Effector memory CD8-positive, alpha-beta T cell (primary cell): Measurements from ENCODE around the gene ITGAD.

ENCODE experiments used
- ATAC-seq: fragments of 150-1000 bp; cut with Tn5 transposase; replicated peaks from 2 replicates; pipeline ENCODE4 v1.10.0; 2021; ENCODE audit warnings: mild to moderate bottlenecking, moderate library complexity
- DNase-seq, 3 experiments: peaks; one replicate each; pipeline ENCODE4 v3.0.0; 2021
- H3K27ac Mint-ChIP-seq, 2 donors: one replicate each; pipeline ENCODE4 v1.8.0; 2022; ENCODE audit warnings: mild to moderate bottlenecking in 2 of 2, mixed read lengths in 2 of 2, moderate library complexity in 2 of 2
- H3K27me3 Mint-ChIP-seq, 2 donors: one replicate each; pipeline ENCODE4 v1.8.0; 2022; ENCODE audit warnings: mixed read lengths in 2 of 2
- H3K36me3 Mint-ChIP-seq: one replicate; pipeline ENCODE4 v1.8.0; 2022; ENCODE audit warnings: mild to moderate bottlenecking, moderate library complexity, mixed read lengths; ENCODE audit not compliant: insufficient read depth
- H3K4me1 Mint-ChIP-seq, 2 donors: one replicate each; pipeline ENCODE4 v1.8.0; 2022; ENCODE audit warnings: low read depth in 2 of 2, mixed read lengths in 2 of 2
- H3K4me3 Mint-ChIP-seq, 2 donors: one replicate each; pipeline ENCODE4 v1.8.0; 2022; ENCODE audit warnings: mild to moderate bottlenecking in 2 of 2, mixed read lengths in 2 of 2, moderate library complexity in 2 of 2
- H3K9me3 Mint-ChIP-seq, 2 donors: one replicate each; pipeline ENCODE4 v1.8.0; 2022; ENCODE audit warnings: mixed read lengths in 2 of 2

The ITGAD gene

GRCh38 chr16:31466381-31466841, 73.3 kb downstream of the ITGAD start:
- H3K4me3 Mint-ChIP-seq: no peak overlapping the region
- DNase-seq (no peak), ATAC-seq (no peak)
- H3K36me3 Mint-ChIP-seq: peaks cover 31% of the 10 kb centered on the region
- H3K27ac Mint-ChIP-seq: peak overlapping the region in 1 of 2 donors; percentile 67
- H3K27me3 Mint-ChIP-seq: peaks cover 5 to 8% of the 10 kb centered on the region in 2 donors
- no peaks in the 10 kb centered on the region for H3K9me3 Mint-ChIP-seq
- peaks cover 2 to 11% of the 10 kb centered on the region in 2 donors for H3K4me1 Mint-ChIP-seq

DNA sequence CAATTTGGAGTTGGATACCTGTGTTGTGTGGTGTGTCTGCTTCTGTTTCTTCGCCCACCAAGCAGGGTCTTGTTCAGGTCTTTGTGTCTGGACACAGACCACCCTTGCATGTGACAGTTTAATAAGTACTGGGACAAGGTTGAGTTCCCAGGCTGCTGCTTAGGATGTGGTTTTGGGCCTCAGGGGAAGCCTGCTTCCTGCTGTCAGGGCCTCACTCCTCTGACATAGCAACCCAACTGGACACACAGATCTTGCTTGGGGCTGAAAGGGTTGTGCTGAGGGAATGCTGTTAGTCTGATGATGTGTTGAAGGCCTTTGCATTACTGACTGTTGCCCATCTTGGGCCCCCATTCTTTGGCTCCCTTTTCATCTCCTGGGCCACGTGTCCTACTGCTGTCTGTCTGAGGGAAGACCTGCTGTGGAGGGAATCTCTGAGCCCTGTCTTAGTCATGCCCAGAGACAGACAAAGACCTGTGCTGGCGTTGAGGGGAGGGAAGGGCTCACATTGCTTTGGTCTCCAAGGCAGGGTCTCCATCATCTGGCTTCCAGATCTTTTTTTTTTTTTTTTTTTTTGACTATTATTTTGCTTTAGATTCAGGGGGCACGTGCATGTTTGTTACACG, 74.1 kb downstream of the ITGAD start:
- Mint-ChIP-seq H3K27me3 (peaks cover 7 to 14% of the 10 kb centered on the region in 2 donors), H3K4me1 (peaks cover 2 to 9% of the 10 kb centered on the region in 2 donors), H3K36me3 (peaks cover 28% of the 10 kb centered on the region), H3K27ac (peak overlapping the region; percentile 16 to 67), H3K4me3 (peak overlapping the region in 1 of 2 donors; percentile 29), H3K9me3 (no peaks in the 10 kb centered on the region)
- ATAC-seq: no peak
- DNase-seq: no peak

DNA sequence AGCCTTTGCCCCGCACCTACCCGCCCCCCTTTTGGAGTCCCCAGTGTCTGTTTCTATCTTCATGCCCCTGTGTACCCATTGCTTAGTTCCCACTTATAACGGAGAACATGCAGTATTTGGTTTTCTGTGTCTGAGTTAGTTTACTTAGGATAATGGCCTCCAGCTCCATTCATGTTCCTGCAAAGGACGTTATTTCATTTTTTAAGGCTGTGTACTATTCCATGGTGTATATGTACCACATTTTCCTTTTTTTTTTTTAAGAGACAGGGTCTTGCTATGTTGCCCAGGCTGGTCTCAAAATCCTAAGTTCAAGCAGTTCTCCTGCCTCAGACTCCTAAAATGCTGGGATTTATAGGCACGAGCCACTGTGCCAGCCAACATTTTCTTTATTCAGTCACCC, 74.7 kb downstream of the ITGAD start:
- Mint-ChIP-seq H3K4me1 (peaks cover 6 to 13% of the 10 kb centered on the region in 2 donors), H3K27ac (peak overlapping the region; percentile 16 to 67), H3K27me3 (peaks cover 13 to 20% of the 10 kb centered on the region in 2 donors), H3K9me3 (no peaks in the 10 kb centered on the region), H3K36me3 (peaks cover 24% of the 10 kb centered on the region), H3K4me3 (peak overlapping the region in 1 of 2 donors; percentile 29)
- DNase-seq (no peak), ATAC-seq (no peak)

GRCh38 chr16:31470615-31471014, 77.5 kb downstream of the ITGAD start:
- no peak overlapping the region for H3K27ac Mint-ChIP-seq
- DNase-seq: no peak
- H3K27me3 Mint-ChIP-seq: peaks cover 22 to 29% of the 10 kb centered on the region in 2 donors
- no peaks in the 10 kb centered on the region for H3K9me3 Mint-ChIP-seq
- no peak overlapping the region for H3K4me3 Mint-ChIP-seq
- ATAC-seq: no peak
- H3K36me3 Mint-ChIP-seq: peaks cover 11% of the 10 kb centered on the region
- peaks cover 6 to 13% of the 10 kb centered on the region in 2 donors for H3K4me1 Mint-ChIP-seq

- DNase-seq (no peak), ATAC-seq (no peak)
- H3K27me3 Mint-ChIP-seq: peaks cover 22 to 29% of the 10 kb centered on the region in 2 donors
- no peak overlapping the region for H3K27ac Mint-ChIP-seq
- H3K4me1 Mint-ChIP-seq: peaks cover 10 to 17% of the 10 kb centered on the region in 2 donors
- no peaks in the 10 kb centered on the region for H3K9me3 Mint-ChIP-seq
- H3K4me3 Mint-ChIP-seq: peak overlapping the region in 1 of 2 donors; percentile 24
- H3K36me3 Mint-ChIP-seq: peaks cover 9% of the 10 kb centered on the region
These were observed 78.2 kb downstream of the ITGAD start for GRCh38 chr16:31471241-31471874.

DNA sequence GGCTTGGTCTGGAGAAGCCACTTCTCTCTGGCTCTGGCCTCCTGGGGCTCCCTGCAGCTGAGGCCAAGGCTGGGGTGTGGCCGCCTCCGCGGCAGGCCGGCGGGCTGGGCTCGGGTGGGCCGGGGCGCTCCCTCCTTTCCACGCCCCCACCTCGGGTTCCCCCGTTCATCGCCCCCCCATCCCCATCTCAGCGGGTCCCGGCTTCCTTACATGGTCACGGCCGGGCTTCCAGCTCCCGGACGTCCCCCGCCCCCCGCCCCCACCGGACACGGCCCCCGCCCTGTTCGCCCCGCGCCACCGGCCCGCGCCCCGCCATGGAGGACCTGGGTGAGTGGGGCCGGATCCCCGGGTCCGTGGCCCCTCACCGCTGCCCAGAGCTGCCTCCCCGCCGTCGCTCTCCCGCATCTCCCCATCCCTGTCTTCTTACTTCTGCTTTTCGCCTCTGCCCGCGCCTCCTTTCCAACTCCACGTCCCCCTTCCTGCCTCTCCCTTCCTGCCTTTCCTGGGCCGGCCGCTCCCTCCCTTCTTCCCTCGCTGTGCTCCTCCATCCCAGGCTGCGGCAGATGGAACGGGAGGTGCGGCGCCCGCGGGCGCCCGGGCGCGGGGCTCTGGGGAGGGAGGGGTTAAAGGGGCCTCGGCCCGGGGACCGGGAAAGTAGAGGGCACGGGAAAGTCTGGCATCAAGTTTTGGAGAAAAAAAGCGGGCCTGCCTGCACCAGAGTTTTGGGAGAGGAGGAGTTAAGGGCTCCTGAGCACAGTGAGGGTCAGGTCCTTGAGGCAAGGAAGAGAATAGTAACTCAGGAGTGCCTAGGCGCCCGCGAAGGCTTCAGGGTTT, 79.0 kb downstream of the ITGAD start, which contains the start of gene TGFB1I1:
TSS of gene TGFB1I1 (plus strand) at position 278 of the 834 bp plus-strand sequence. CDS start at position 315, 37 bp downstream.
- Mint-ChIP-seq H3K36me3 (peaks cover 14% of the 10 kb centered on the region), H3K9me3 (no peaks in the 10 kb centered on the region), H3K4me1 (peaks cover 14 to 18% of the 10 kb centered on the region in 2 donors), H3K27me3 (peaks cover 22 to 29% of the 10 kb centered on the region in 2 donors), H3K4me3 (peak within 1 kb of the TSS; percentile 53 to 65), H3K27ac (no peak within 1 kb of the TSS)
- DNase-seq (no peak), ATAC-seq (no peak)

DNA sequence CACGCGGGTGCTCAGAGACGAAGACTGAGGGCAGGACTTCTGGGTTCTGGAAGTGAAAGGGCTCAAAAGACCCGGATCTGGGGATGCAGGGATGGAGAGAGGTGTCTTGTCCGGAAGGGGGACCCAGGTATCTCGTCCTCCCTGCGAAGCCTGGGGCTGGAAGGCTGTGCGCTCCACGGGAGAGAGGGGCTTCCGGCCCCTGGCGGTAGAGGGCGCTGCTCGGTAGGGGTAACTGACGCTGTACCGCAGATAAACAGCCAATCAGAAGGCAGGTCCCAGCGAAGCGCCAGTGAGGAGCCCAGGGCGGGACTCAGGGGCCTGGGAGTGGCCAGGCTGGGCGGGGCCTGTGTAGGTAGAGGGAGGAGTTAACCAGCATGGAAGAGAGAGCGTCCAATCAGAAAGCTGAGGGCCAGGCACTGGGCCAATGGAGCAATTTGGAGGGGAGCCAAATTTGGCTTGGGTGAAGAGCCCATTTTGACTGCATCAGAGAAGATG, 79.6 kb downstream of the ITGAD start:
- H3K4me1 Mint-ChIP-seq: peaks cover 13 to 18% of the 10 kb centered on the region in 2 donors
- no peak for ATAC-seq

DNA sequence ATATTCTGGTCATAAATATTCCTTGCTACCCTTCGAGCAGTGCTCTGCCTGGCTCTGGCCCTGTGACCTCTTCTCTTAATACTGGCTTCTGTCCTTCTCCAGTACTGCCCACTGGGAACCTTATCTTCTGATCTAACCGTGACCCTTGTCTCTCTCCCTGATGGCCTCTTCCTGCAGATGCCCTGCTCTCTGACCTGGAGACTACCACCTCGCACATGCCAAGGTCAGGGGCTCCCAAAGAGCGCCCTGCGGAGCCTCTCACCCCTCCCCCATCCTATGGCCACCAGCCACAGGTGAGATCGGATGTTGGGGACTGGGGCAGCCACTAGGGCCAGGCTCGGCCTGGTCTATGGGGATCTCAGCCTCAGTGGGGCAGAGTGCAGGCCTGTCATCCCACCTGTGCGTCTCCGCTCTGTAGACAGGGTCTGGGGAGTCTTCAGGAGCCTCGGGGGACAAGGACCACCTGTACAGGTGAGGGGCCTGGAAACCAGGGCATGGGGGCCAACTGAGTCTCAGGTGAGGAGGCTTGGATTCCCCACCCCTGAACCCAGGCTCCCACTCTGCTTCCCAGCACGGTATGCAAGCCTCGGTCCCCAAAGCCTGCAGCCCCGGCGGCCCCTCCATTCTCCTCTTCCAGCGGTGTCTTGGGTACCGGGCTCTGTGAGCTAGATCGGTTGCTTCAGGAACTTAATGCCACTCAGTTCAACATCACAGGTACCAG, 80.3 kb downstream of the ITGAD start:
- H3K27ac Mint-ChIP-seq: no peak overlapping the region
- no peak for DNase-seq

More for the DNA sequence above, 79.6 kb downstream of the ITGAD start:
- Mint-ChIP-seq H3K36me3 (peaks cover 11% of the 10 kb centered on the region), H3K9me3 (no peaks in the 10 kb centered on the region), H3K27me3 (peaks cover 22 to 29% of the 10 kb centered on the region in 2 donors), H3K4me3 (peak overlapping the region; percentile 53 to 65), H3K27ac (no peak overlapping the region)
- DNase-seq: no peak

GRCh38 chr16:31474173-31474714, 81.1 kb downstream of the ITGAD start:
- H3K27me3 Mint-ChIP-seq: peaks cover 22 to 29% of the 10 kb centered on the region in 2 donors
- ATAC-seq: no peak
- H3K4me1 Mint-ChIP-seq: peaks cover 18 to 23% of the 10 kb centered on the region in 2 donors
- peaks cover 11% of the 10 kb centered on the region for H3K36me3 Mint-ChIP-seq
- H3K9me3 Mint-ChIP-seq: no peaks in the 10 kb centered on the region
- DNase-seq: no peak
- H3K4me3 Mint-ChIP-seq: no peak overlapping the region
- no peak overlapping the region for H3K27ac Mint-ChIP-seq

More for the DNA sequence above, 80.3 kb downstream of the ITGAD start:
- Mint-ChIP-seq H3K9me3 (no peaks in the 10 kb centered on the region), H3K4me1 (peaks cover 18 to 23% of the 10 kb centered on the region in 2 donors), H3K27me3 (peaks cover 22 to 29% of the 10 kb centered on the region in 2 donors), H3K4me3 (peak overlapping the region in 1 of 2 donors; percentile 65), H3K36me3 (peaks cover 7% of the 10 kb centered on the region)
- ATAC-seq: no peak

DNA sequence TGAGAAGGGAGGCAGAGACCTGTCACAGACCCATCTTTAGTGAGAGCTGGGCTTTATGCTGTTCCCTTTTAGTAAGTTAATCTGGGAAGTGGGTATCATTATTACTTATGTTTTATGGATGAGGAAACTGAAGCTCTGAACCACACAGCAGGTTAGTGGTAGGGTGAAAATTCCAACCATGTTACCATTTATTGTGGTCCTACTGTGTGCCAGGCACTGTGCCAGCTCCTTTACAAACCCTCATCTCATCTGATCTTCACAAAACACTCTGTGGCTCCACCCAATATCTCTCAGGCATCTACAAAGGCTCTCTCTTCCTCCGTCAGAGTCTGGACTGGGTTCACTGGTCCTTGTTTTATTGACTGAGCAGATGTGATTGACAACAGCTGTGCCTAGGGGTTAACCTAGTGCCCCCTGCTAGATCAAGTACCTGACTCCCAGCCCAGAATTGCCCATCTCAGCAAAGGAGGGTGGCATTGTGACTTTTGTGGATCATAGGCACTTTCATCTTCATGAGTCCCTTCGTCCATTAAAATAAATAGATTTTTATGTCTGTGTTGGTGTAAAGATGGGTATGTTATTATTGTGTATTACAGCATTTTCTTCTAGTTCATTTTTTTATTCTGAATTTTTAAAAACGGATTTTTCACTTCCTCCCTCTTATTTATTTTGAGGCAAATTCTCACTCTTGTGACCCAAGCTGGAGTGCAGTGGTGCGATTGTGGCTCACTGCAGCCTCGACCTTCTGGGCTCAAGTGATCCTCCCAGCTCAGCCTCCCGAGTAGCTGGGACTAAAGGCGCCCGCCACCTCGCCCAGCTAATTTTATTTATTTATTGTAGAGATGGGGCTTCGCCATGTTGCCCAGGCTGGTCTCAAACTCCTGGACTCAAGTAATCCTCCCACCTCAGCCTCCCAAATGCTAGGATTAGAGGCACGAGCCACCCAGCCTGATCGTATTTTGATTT, 81.9 kb downstream of the ITGAD start:
- peak overlapping the region in 1 of 2 donors; percentile 51 for H3K27ac Mint-ChIP-seq
- ATAC-seq: no peak
- H3K4me3 Mint-ChIP-seq: peak overlapping the region in 1 of 2 donors; percentile 87
- peaks cover 11% of the 10 kb centered on the region for H3K36me3 Mint-ChIP-seq
- H3K27me3 Mint-ChIP-seq: peaks cover 22 to 29% of the 10 kb centered on the region in 2 donors
- H3K9me3 Mint-ChIP-seq: no peaks in the 10 kb centered on the region
- DNase-seq: no peak
- H3K4me1 Mint-ChIP-seq: peaks cover 18 to 23% of the 10 kb centered on the region in 2 donors

GRCh38 chr16:31475946-31476302, 82.8 kb downstream of the ITGAD start:
- ATAC-seq (peak; percentile 38), DNase-seq (no peak)
- H3K36me3 Mint-ChIP-seq: peaks cover 11% of the 10 kb centered on the region
- peak overlapping the region; percentile 84 to 87 for H3K4me3 Mint-ChIP-seq
- no peaks in the 10 kb centered on the region for H3K9me3 Mint-ChIP-seq
- H3K4me1 Mint-ChIP-seq: peaks cover 18 to 23% of the 10 kb centered on the region in 2 donors
- H3K27me3 Mint-ChIP-seq: peaks cover 22 to 26% of the 10 kb centered on the region in 2 donors
- H3K27ac Mint-ChIP-seq: peak overlapping the region; percentile 66 to 81
